ENCODE data around the gene CDH13. TPM values are rescaled to one million over a fixed set of nuclear protein-coding genes. Genes with fewer than 3 reads are reported as not detected.

Gene CDH13
- total RNA-seq, 1 experiment from 2014 or later: 49.3 TPM

- CTCF ChIA-PET: interaction anchor here (0.5 to 1.5 kb wide), 4 partner anchors 15 to 1458 kb away, joined by 3 to 5 read pairs (median 4); no protein-coding TSS in a partner anchor
- peaks cover 12% of the 10 kb centered on the region for H3K27me3 Mint-ChIP-seq (ENCODE audit: insufficient read depth, unreplicated experiment)
- H3K9me3 Mint-ChIP-seq (ENCODE audit: unreplicated experiment): no peaks in the 10 kb centered on the region
- no peak overlapping the region for H3K4me3 Mint-ChIP-seq (ENCODE audit: unreplicated experiment)
- peaks cover 7% of the 10 kb centered on the region for H3K4me1 Mint-ChIP-seq (ENCODE audit: insufficient read depth, unreplicated experiment)
- no peak for TF ChIP-seq CTCF (IDR thresholded peaks at IDR 0.05; ENCODE audit: unreplicated experiment)
- no peak for DNase-seq (ENCODE audit: unreplicated experiment)
- intact Hi-C loops (cut with micrococcal nuclease): no loop called here
- POLR2A ChIA-PET: no interaction called here
- H3K27ac Mint-ChIP-seq (ENCODE audit: low read depth, unreplicated experiment): no peak overlapping the region
- H3K36me3 Mint-ChIP-seq (ENCODE audit: insufficient read depth, unreplicated experiment): no peaks in the 10 kb centered on the region
- no TSS peak for BruUV-seq (replicated peaks)
Observed at GRCh38 chr16:83842291-83842690, 1215.5 kb downstream of the CDH13 start.

GRCh38 chr16:83842756-83843507 is 1216.2 kb downstream of the CDH13 start:
- TF ChIP-seq CTCF (IDR thresholded peaks at IDR 0.05; ENCODE audit: unreplicated experiment): no peak
- H3K9me3 Mint-ChIP-seq (ENCODE audit: unreplicated experiment): no peaks in the 10 kb centered on the region
- H3K27me3 Mint-ChIP-seq (ENCODE audit: insufficient read depth, unreplicated experiment): peaks cover 7% of the 10 kb centered on the region
- ChIA-PET CTCF (interaction anchor here (0.5 to 1.5 kb wide), 5 partner anchors 14 to 1458 kb away, joined by 3 to 5 read pairs (median 4); no protein-coding TSS in a partner anchor), POLR2A (no interaction called here)
- intact Hi-C loops (cut with micrococcal nuclease): no loop called here
- no peak overlapping the region for H3K27ac Mint-ChIP-seq (ENCODE audit: low read depth, unreplicated experiment)
- H3K4me3 Mint-ChIP-seq (ENCODE audit: unreplicated experiment): no peak overlapping the region
- no peaks in the 10 kb centered on the region for H3K36me3 Mint-ChIP-seq (ENCODE audit: insufficient read depth, unreplicated experiment)
- DNase-seq (ENCODE audit: unreplicated experiment): no peak
- no TSS peak for BruUV-seq (replicated peaks)
- H3K4me1 Mint-ChIP-seq (ENCODE audit: insufficient read depth, unreplicated experiment): peaks cover 14% of the 10 kb centered on the region

GRCh38 chr16:83843657-83844056 is 1216.9 kb downstream of the CDH13 start:
- BruUV-seq (replicated peaks): no TSS peak
- no peak for DNase-seq (ENCODE audit: unreplicated experiment)
- Mint-ChIP-seq H3K27me3 (ENCODE audit: insufficient read depth, unreplicated experiment) (peaks cover under 1% of the 10 kb centered on the region), H3K36me3 (ENCODE audit: insufficient read depth, unreplicated experiment) (no peaks in the 10 kb centered on the region), H3K9me3 (ENCODE audit: unreplicated experiment) (no peaks in the 10 kb centered on the region), H3K27ac (ENCODE audit: low read depth, unreplicated experiment) (no peak overlapping the region), H3K4me3 (ENCODE audit: unreplicated experiment) (no peak overlapping the region), H3K4me1 (ENCODE audit: insufficient read depth, unreplicated experiment) (peaks cover 14% of the 10 kb centered on the region)
- no peak for TF ChIP-seq CTCF (IDR thresholded peaks at IDR 0.05; ENCODE audit: unreplicated experiment)
- intact Hi-C loops (cut with micrococcal nuclease): no loop called here
- ChIA-PET CTCF (interaction anchor here (1.5 kb wide), 1 partner anchor 18 kb away, joined by 4 read pairs; no protein-coding TSS in a partner anchor), POLR2A (no interaction called here)

- Mint-ChIP-seq H3K4me1 (ENCODE audit: insufficient read depth, unreplicated experiment) (peaks cover 14% of the 10 kb centered on the region), H3K4me3 (ENCODE audit: unreplicated experiment) (no peak overlapping the region), H3K27me3 (ENCODE audit: insufficient read depth, unreplicated experiment) (no peaks in the 10 kb centered on the region), H3K9me3 (ENCODE audit: unreplicated experiment) (no peaks in the 10 kb centered on the region), H3K27ac (ENCODE audit: low read depth, unreplicated experiment) (no peak overlapping the region), H3K36me3 (ENCODE audit: insufficient read depth, unreplicated experiment) (no peaks in the 10 kb centered on the region)
- intact Hi-C loops (cut with micrococcal nuclease): no loop called here
- BruUV-seq (replicated peaks): no TSS peak
- ChIA-PET POLR2A (no interaction called here), CTCF (no interaction called here)
- no peak for DNase-seq (ENCODE audit: unreplicated experiment)
- no peak for TF ChIP-seq CTCF (IDR thresholded peaks at IDR 0.05; ENCODE audit: unreplicated experiment)
Observed at GRCh38 chr16:83845263-83845662, 1218.5 kb downstream of the CDH13 start.

All from MCF 10A (cell line).